Gastrocnemius medialis (tissue), 4 donors: ENCODE data around the gene SYNRG.

ENCODE experiments used
- CTCF ChIP-seq, 5 experiments: fragments of 450-650 bp in 3 of 5; fragments of 200-600 bp in 2 of 5; sonication (generic) in 2 of 5; IDR thresholded peaks in 4 of 5; conservative IDR thresholded peaks in 1 of 5; 1 replicate in 4 of 5; 2 replicates in 1 of 5; pipeline ENCODE4 v1.5.1; 2016 to 2019; ENCODE audit warnings: antibody characterized with exemption in 5 of 5, mild to moderate bottlenecking in 3 of 5, moderate library complexity in 3 of 5
- POLR2A ChIP-seq, 2 donors: fragments of 450-650 bp; IDR thresholded peaks; one replicate each; pipeline ENCODE4 v1.6.1; 2017; ENCODE audit warnings: antibody characterized with exemption in 2 of 2, mild to moderate bottlenecking in 2 of 2, moderate library complexity in 2 of 2

GRCh38 chr17:37527249-37527851 is 81.9 kb downstream of the SYNRG start:
- peak in 3 of 5 experiments; percentile 11 to 35 (median 21) for TF ChIP-seq CTCF (IDR thresholded peaks at IDR 0.05 in 4 of 5, conservative IDR thresholded peaks at IDR 0.05 in 1 of 5)
- TF ChIP-seq POLR2A (IDR thresholded peaks at IDR 0.05), result no peak
